NB4 (cell line): ENCODE results near the gene ADAMTSL1.

Experiments used
- POLR2A ChIP-seq: IDR thresholded peaks from 2 replicates; pipeline ENCODE4 v1.6.1; 2011; ENCODE audit warnings: mild to moderate bottlenecking; ENCODE audit not compliant: insufficient read length; ENCODE audit errors: extremely low read depth
- TF ChIP-seq, protein P1 (sequence below): IDR thresholded peaks from one replicate; pipeline ENCODE4 v1.5.1; 2012; ENCODE audit warnings: low read depth, low read length

DNA sequence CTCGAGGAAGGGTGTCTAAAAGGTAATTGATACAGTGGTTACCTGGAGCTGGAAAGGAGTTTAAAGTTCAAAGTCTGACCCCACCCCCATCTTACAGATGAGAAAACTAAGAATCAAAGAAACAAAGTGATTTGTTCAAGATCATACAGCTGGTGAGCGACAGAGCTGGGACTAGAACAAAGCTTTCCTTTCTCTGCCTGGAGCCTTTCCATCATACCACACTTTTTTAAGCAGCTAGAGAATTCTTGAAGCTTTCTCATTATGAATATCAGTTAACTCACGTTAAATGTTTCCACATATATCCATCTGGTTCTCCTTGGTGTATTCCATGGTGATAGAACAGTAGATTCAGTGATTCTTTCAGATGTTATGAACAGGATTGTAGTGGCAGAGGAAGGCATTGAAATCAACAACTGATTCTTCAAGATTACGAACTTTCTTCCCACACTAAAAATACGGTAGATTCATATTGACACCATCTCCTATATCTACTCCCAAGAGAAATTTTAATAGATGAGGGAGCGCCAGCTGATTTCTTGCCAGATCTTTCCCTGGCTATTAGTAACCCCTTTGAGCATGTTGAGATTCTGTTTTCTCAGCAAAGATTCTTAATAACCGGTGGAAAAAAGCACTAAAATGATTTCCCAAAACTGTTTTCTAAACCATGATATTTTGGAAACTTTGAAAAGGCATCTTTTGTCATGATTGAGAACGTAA lies 233.7 kb downstream of the ADAMTSL1 start:
- TF ChIP-seq POLR2A, result no peak
- TF ChIP-seq, protein P1, sequence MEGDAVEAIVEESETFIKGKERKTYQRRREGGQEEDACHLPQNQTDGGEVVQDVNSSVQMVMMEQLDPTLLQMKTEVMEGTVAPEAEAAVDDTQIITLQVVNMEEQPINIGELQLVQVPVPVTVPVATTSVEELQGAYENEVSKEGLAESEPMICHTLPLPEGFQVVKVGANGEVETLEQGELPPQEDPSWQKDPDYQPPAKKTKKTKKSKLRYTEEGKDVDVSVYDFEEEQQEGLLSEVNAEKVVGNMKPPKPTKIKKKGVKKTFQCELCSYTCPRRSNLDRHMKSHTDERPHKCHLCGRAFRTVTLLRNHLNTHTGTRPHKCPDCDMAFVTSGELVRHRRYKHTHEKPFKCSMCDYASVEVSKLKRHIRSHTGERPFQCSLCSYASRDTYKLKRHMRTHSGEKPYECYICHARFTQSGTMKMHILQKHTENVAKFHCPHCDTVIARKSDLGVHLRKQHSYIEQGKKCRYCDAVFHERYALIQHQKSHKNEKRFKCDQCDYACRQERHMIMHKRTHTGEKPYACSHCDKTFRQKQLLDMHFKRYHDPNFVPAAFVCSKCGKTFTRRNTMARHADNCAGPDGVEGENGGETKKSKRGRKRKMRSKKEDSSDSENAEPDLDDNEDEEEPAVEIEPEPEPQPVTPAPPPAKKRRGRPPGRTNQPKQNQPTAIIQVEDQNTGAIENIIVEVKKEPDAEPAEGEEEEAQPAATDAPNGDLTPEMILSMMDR, result no peak
